HFF-Myc (cell line): ENCODE data around the gene ESPNL.

Source experiments
- DNase-seq: peaks from one replicate; pipeline ENCODE4 v3.0.0-alpha.2; 2011; ENCODE audit warnings: low read depth; ENCODE audit errors: extremely low read depth
- H3K4me3 ChIP-seq: replicated peaks from 2 replicates; pipeline ENCODE4 v1.5.1; 2011; ENCODE audit warnings: low read depth, mild to moderate bottlenecking, control low read depth, low read length
- TF ChIP-seq, protein P1 (sequence below): IDR thresholded peaks from 2 replicates; pipeline ENCODE4 v1.5.1; 2012; ENCODE audit warnings: mild to moderate bottlenecking, low read depth, low read length, control low read depth; ENCODE audit errors: missing control alignments

ESPNL gene

DNA sequence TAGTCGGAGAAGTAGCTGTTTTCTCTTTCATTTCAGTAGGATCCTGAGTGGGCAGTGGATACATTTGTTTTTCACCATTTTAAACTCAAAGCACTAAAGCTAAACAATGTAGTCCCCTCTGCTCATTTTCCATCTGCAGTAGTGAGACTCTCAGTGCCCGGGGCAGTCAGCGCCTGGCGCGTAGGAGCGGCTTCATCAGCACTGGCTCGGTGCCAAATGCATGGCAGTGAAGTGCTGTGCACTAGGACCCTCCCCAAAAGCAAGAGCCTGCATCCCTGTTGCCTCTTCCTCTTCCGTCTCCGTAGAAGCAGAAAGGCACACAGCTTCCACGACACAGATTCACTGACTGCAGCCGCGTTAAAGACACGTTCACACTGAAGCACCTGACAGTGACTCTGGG is 19.0 kb upstream of the ESPNL start:
- DNase-seq: no peak

DNA sequence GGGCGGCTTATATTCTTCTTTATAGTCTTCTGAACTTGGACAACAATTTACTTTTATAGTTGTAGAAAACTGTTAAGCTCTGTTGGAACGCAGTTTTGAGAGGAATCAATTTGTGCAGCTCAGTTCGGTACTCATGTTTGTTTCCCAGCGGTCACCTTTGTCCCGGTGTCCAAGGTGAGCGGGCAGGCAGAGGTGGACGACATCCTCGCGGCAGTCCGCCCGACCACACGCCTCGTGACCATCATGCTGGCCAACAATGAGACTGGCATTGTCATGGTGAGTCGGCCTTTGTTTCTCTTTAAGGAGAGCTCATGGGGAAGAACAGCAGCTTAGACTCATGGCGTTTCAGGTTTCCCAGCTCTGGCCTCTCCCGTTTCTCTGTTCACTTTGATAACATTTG is 18.6 kb upstream of the ESPNL start:
- no peak for DNase-seq
- no peak overlapping the region for H3K4me3 ChIP-seq
- TF ChIP-seq, protein P1, sequence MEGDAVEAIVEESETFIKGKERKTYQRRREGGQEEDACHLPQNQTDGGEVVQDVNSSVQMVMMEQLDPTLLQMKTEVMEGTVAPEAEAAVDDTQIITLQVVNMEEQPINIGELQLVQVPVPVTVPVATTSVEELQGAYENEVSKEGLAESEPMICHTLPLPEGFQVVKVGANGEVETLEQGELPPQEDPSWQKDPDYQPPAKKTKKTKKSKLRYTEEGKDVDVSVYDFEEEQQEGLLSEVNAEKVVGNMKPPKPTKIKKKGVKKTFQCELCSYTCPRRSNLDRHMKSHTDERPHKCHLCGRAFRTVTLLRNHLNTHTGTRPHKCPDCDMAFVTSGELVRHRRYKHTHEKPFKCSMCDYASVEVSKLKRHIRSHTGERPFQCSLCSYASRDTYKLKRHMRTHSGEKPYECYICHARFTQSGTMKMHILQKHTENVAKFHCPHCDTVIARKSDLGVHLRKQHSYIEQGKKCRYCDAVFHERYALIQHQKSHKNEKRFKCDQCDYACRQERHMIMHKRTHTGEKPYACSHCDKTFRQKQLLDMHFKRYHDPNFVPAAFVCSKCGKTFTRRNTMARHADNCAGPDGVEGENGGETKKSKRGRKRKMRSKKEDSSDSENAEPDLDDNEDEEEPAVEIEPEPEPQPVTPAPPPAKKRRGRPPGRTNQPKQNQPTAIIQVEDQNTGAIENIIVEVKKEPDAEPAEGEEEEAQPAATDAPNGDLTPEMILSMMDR: no peak

More for the DNA sequence above, 19.0 kb upstream of the ESPNL start:
- TF ChIP-seq, protein P1: no peak
- H3K4me3 ChIP-seq: no peak overlapping the region

DNA sequence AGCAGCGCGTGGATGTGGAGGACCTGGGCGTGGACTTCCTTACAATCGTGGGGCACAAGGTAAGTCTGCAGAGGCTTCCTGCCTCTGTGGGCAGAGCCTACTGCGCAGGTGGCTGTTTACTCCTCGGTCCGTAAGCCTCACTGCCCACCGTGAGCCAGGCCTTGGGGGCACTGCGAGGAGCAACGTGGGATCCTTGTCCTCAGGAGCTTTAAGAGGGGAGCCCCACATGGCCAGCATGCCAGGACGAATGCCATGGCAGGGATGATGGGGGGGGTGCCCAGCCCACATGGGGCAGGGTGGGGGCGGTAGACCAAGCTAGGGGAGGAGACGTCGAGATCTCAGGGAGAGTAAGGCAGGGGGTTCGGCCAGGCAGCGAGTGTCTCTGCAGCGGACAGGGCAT is 18.0 kb upstream of the ESPNL start:
- TF ChIP-seq, protein P1: no peak
- H3K4me3 ChIP-seq: no peak overlapping the region
- no peak for DNase-seq

DNA sequence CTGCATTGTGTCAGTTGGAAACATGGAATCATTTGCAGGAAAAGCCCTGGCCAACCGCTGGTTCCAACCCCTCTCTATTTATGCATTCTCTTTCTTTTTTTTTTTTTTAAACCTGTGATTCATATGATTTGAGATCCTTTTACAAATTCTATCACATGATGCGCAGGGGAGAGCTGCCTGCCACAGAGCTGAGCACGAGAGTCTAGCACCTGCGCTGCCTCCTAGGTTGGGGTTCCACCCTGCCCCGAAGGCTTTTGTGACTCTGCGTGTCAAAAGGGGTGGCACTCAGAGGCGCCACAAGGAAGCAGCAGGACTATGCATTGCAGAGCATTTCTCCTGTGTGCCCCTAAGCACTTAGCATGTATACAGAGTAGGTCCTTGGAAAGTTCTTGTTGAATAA is 17.3 kb upstream of the ESPNL start:
- TF ChIP-seq, protein P1: no peak
- H3K4me3 ChIP-seq: no peak overlapping the region
- no peak for DNase-seq

- no peak overlapping the region for H3K4me3 ChIP-seq
- TF ChIP-seq, protein P1: no peak
- no peak for DNase-seq
Observed at GRCh38 chr2:238083919-238084318, 16.2 kb upstream of the ESPNL start.

DNA sequence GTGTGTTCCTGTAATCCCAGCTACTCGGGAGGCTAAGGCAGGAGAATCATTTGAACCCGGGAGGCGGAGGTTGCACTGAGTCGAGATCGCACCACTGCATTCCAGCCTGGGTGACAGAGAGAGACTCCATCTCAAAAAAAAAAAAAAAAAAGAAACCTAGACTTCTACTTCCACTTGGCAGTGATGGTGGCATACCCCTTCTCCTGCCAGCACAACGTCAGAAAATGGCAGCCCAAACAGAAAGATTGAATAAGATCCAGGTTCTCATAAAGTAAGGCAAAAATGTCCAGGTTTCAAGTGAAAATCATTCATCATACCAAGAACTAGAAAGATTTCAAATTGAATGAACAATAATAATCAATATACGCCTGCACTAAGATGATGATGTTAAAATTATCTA is 15.4 kb upstream of the ESPNL start:
- no peak for DNase-seq
- TF ChIP-seq, protein P1: no peak
- H3K4me3 ChIP-seq: no peak overlapping the region

GRCh38 chr2:238085899-238086298 is 14.2 kb upstream of the ESPNL start:
- no peak for DNase-seq
- TF ChIP-seq, protein P1: no peak
- H3K4me3 ChIP-seq: no peak overlapping the region
